Choroid plexus epithelial cell (primary cell): ENCODE measurements around the gene TMEM240.
A peak's percentile ranks its signal among the peaks of the same experiment; 100 is the strongest.
"Not testable (repeated sequence)": the region's sequence is repeated elsewhere in the genome, so short reads cannot be mapped to it uniquely, and the experiment has no call there.

Experiments
- DNase-seq: peaks from one replicate; pipeline ENCODE4 v3.0.0-alpha.2; 2010; ENCODE audit warnings: low read depth
- H3K4me3 ChIP-seq: 2 replicates; pipeline ENCODE4 v1.5.1; 2011; ENCODE audit warnings: low read depth, mild to moderate bottlenecking, control low read depth, low read length, moderate library complexity
- CTCF ChIP-seq: conservative IDR thresholded peaks from 2 replicates; pipeline ENCODE4 v1.5.1; 2011; ENCODE audit warnings: low read depth, mild to moderate bottlenecking, control low read depth, inconsistent platforms, low read length, moderate library complexity

Gene TMEM240

DNA sequence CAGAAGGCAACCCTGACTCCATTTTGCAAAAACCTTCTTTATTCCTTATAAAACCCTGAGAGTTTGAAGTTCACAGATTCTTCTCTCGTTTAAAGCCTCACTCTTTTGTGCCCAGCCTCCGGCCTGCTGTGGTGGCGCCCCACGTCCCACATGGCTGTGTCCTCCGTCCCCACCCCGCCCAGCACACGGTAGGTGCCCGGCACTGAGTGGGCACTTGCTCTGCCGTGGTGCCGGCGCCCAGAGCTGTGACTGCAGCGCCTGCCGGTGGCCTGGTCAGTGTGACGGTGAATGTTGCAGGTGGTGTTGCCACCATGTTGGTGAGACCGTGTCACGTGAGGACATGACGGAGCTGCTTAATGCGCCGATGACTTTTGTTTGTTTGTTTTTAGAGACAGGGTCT, 19.1 kb downstream of the TMEM240 start:
- no peak for TF ChIP-seq CTCF
- DNase-seq: no peak
- no peak overlapping the region for H3K4me3 ChIP-seq

DNA sequence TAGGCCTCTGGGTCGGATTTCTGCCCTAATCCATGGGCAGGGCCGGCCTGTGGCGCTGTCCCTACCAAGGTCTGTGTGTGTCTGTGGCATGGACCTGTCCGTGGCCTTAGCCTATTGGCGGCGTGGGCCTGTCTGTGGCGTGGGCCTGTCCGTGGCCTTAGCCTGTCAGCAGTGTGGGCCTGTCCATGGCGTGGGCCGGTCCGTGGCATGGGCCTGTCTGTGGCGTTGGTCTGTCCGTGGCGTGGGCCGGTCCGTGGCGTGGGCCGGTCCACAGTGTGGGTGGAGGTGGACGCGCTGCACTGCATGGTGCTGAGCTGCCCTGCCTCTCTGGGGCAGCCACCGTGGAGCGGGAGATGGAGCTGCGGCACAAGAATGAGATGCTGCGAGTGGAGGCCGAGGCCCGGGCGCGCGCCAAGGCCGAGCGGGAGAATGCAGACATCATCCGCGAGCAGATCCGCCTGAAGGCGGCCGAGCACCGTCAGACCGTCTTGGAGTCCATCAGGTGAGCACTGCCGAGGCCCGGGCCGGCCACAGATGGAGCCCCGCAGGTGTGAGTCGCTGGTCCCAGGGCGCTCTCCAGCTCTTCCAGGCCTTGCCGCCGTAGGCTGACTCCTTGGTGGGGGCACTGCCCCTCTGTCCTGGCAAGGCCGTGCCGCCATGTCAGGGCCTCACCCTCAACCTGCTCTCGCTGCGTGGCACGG, 20.5 kb downstream of the TMEM240 start:
- DNase-seq, H3K4me3 ChIP-seq: not testable (repeated sequence)

GRCh38 chr1:1518621-1519007, 21.8 kb downstream of the TMEM240 start:
- not testable (repeated sequence) for DNase-seq, H3K4me3 ChIP-seq

GRCh38 chr1:1517973-1518620, 22.3 kb downstream of the TMEM240 start:
- no peak for TF ChIP-seq CTCF
- no peak overlapping the region for H3K4me3 ChIP-seq
- no peak for DNase-seq

GRCh38 chr1:1516923-1517322, 23.5 kb downstream of the TMEM240 start:
- H3K4me3 ChIP-seq, DNase-seq: not testable (repeated sequence)

DNA sequence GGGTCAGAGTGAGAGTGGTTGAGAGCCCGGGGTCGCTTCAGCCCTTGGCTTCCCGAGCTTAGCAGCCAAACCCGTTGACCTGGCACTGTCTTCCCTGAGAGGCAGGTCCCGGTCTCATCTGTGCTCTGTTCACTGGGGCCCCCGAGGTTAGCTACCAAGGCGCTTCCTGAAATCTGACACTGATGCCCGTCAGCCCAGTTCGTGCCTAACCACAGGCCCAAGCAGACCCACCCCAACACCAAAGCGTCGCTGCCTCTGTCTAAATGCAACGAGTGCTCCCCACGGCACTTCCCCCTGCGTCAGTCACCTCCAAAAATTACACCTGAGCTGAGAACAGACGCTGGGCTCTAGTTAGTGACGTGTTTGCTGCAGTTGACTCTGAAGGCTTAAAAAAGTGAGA, 26.0 kb downstream of the TMEM240 start:
- not testable (repeated sequence) for H3K4me3 ChIP-seq, DNase-seq

DNA sequence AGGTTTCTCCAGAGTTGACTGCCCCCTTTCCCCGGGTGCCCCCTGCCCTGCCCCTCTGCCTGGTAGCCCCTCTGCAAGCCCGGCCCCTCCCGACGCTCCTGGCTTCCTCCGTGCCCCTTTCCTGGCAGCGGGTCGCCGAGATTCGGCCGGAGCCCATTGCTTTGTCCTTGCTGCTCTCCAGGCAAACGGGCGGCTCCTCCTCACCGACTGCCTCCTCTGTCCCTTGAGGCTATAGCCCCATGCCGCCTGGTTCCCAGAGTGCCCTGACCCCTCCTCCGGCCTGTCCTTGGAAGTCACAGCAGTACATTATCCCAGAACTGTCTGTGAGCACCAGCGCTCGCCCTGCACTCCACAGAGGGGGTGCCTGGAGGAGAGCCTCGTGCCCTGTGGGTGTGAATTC, 26.7 kb downstream of the TMEM240 start:
- H3K4me3 ChIP-seq: peak overlapping the region; percentile 11
- not testable (repeated sequence) for DNase-seq

- DNase-seq: not testable (repeated sequence)
- H3K4me3 ChIP-seq: peak overlapping the region; percentile 97
These were observed 28.0 kb downstream of the TMEM240 start for GRCh38 chr1:1512425-1512824.

GRCh38 chr1:1511533-1512285, 28.7 kb downstream of the TMEM240 start, which contains the start of gene ATAD3A:
TSS of gene ATAD3A (plus strand) at chr1:1512162. CDS start at chr1:1512269, 107 bp downstream.
- H3K4me3 ChIP-seq: peak within 1 kb of the TSS; percentile 97
- DNase-seq: peak; percentile 99
- TF ChIP-seq CTCF: no peak

GRCh38 chr1:1510912-1511532, 29.4 kb downstream of the TMEM240 start:
- DNase-seq: peak; percentile 13
- H3K4me3 ChIP-seq: peak overlapping the region; percentile 97
- no peak for TF ChIP-seq CTCF

DNA sequence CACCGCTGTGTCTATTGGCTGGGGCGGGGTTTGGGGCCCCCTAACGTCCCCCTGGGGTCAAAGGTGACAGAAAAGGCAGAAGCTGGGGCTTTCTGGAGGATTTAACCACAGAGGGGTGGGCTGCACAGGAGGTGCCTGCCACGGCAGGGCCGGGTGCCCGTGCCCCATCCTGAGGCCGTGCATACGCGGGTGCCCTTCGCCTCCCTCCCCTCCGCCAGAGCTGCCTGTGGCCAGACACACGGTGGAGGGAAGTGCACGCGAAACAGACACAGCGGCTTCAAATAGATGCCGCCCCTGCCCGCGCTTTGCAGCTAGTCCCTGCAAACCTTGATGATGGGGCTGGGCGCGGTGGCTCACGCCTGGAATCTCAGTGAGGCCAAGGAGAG, 31.0 kb downstream of the TMEM240 start:
- not testable (repeated sequence) for DNase-seq, H3K4me3 ChIP-seq

DNA sequence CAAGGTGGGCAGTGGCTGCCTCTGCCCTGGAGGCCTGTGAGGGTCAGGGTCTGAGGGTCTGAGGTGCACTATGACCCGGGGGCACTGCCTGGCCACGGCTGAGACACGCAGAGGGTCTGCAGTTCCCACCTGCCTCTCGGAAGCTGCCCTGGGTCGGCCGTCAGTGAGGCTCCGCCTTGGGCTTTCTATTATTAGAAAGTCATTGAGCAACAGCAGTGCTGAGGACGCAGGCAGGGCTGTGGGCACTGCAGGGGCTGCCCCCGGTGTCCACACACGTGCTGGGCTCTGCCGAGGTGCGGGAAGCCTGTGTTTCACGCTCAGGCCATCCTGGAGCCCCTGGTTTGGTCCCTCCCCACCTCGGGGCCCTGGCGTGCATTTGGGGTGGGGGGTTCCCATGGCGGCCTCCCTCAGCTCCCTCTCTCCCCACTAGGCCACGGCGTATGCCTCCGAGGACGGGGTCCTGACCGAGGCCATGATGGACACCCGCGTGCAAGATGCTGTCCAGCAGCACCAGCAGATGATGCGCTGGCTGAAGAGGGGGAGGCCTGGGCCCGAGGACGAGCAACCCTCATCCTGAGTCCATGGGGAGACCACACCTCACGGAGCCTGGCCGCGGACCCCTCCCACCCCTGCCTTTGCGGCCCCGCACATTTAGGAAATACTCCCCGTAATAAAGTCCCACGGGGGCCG, 31.5 kb downstream of the TMEM240 start:
- H3K4me3 ChIP-seq, DNase-seq: not testable (repeated sequence)
